NCI-H1694 treated with DMSO at 0.1 percent for 48 hours (cell line): ENCODE measurements around the gene ATP2B1.
A peak's percentile ranks its signal among the peaks of the same experiment; 100 is the strongest.
"Not testable (repeated sequence)": the region's sequence is repeated elsewhere in the genome, so short reads cannot be mapped to it uniquely, and the experiment has no call there.

ENCODE experiments used
- DNase-seq: peaks from one replicate; lab custom pipeline; 2025; lab: John Stamatoyannopoulos, UW

The ATP2B1 gene

GRCh38 chr12:89712706-89713105, 4.1 kb upstream of the ATP2B1 start:
- no peak for DNase-seq

DNA sequence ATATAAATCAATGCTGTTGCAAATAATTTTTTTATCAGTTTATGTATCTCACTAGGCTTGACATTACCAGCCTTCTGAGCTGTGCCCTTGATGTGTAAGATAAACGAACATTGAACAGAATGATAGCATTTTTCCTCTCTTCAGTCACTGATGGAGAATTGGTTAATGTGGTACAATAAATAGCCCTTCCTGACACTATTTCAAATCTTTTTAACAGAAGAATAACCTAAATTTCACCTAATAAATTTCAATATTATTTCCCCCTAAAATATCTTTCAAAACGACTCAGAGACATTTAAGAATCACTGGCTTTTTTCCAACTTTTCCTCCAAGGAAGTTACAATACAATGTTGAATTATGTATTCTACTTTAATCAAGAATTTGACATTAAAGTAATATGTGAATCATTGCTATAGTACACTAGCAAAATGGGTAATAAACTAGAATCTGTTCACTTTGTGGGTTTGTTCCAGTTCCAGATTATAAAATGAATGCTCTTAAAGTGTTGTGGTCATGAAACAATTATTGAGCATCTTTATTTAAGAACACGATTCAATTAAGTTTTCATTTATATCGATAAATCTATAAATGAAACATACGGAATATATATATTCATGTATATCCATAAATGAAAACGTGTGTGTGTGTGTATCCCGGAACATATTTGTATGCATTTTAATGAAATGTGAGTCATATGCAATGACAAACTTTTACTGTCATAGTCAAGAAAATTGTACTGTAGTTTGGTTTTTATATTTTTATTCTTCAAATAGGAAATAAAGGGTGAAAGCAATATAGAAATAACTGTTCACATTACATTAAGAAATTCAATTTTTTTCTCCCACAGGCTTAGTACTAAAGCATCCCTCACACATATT, 2.5 kb upstream of the ATP2B1 start:
- DNase-seq = no peak

- DNase-seq = no peak
Measured at GRCh38 chr12:89709995-89710872, 1.6 kb upstream of the ATP2B1 start.

DNA sequence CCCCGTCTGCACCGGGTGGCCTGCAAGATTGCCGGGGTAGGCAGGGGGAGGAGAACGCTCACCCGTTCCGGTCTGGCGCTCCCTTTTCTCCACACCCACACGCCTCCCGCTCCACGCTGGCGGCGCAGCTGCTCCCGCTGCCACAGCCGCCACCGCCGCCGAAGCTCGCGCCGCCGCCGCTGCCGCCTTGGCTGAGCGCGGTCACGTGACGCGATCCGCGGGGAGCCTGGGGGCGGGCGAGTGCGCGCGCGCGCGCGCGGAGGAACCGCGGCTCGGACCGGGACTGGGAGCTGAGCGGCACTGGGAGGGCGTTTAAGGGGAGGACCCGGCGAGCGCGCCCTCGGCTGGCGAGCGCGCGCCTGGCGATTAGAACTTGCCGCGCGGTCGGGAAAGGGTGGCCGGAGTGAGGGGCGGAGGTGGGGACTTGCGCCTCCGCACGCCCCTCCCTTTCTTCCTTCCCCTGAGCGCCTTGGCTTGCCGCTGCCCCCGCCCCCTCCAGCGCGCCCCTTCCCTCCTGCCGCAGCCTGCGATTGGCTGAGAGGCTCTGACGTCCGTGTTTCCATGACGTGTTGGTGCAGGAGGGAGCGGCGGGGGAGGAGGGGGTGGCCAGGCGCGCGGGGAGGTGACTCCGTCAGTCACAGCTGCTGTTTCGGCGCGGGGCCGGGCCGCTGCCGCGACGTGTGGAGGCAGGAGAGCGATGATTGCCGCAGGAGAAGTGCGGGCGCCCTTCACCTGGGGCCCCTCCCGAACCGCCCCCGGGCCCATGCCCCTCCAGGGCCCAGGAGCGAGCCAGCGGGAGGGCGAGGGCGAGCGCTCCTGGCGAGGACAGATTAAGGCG, 738 bp upstream of the ATP2B1 start:
- DNase-seq = peak; percentile 95

- DNase-seq = no peak
Measured at GRCh38 chr12:89707703-89708564, 704 bp downstream of the ATP2B1 start.

- no peak for DNase-seq
Measured at GRCh38 chr12:89706986-89707702, 1.5 kb downstream of the ATP2B1 start.

DNA sequence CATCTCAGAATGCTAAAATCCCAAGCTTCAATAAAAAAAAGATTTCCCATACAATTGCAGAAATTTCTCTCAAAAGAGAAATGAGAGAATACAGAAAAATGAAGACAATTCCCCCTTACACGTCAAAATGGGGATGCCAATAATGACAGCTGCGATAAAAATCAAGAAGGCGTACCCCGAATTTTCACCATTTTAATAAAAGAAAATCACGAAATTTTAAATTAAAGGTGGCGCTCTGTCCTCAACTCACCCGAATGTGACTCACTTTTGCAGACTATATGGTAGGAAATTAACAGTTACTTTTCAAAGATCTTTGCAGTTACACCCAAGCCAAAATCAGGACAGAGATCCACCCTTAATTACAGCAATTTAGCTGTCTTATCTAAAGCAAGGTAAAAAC, 2.1 kb downstream of the ATP2B1 start:
- DNase-seq = no peak

- DNase-seq = no peak
Measured at GRCh38 chr12:89704457-89704856, 4.2 kb downstream of the ATP2B1 start.

DNA sequence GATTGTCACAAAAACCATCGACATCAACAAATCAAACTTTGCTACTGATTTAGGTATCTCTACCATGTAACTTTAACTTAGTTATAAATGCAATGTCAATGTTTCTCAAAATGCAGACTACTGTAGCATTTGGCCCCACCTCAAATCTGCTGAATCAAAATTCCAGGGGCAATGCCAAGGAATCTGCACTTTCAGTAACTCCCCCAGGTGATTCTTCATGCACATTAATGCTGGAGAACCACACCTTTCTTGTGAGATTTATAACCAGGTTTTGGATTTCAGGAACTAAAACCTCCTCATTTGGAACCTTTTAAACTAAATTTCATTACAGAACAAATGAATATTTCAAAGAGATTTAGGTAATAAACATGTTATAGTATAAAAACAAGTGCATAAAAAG, 4.9 kb downstream of the ATP2B1 start:
- no peak for DNase-seq

- DNase-seq = no peak
Measured at GRCh38 chr12:89702503-89702902, 6.1 kb downstream of the ATP2B1 start.

DNA sequence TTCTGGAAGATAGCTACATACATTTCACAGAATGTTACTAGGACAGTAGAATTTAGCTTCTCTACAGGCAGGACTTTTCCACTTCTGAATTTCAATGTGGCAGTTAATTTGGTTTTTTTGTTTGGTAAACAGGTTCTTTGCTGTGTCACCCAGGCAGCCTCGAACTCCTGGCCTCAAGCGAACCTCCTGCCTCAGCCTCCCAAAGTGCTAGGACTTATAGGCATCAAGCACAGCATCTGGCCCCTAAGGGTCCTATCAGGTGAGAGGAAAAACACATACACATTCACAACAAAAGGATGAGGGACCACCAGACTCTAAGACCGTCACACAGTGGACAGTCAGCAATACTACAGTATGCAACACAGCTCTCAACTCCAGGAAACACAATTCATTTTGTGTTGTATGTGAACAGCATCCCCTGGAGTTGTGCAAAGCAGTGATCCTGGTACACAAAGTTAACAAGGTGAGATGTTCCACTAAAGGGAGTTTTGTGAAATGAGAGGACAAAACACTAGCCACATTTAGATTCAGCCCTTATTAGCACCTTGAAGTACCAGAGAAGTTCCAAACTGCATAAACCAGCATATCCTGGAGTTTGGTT, 6.9 kb downstream of the ATP2B1 start:
- no peak for DNase-seq

- DNase-seq = no peak
Measured at GRCh38 chr12:89700191-89700810, 8.3 kb downstream of the ATP2B1 start.

- DNase-seq = no peak
Measured at GRCh38 chr12:89698607-89699006, 10.0 kb downstream of the ATP2B1 start.

DNA sequence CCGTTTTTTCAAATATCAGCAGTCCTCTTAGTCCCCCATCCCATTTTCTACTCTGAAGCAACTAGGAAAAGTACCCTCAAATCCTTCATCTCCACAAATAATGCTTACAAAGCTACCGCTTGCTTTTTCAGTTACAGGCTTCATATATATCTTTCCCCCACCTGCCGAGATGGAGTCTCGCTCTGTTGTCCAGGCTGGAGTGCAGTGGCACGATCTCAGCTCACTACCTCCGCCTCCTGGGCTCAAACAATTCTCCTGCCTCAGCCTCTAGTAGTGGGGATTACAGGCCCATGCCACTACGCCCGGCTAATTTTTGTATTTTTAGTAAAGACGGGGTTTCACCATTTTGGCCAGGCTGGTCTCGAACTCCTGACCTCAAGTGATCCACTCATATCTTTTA, 10.9 kb downstream of the ATP2B1 start:
- not testable (repeated sequence) for DNase-seq

DNA sequence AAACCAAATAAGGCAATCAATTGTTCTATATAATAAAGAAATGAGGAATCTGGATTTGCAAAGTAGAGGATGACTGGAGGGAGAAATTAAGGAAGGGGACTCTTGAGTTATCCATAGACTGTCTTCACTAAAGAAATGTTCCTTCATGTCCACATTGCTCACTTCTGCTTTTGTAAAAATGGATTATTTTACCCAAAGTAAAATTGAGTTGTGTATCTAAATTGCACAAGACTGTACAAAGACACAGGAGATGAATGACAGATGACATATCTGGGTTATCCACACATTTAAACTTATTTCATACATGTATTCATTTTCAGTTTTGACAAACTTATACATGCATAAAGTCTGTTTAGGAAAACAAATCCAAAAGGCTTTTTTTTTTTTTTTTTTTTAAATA, 11.3 kb downstream of the ATP2B1 start:
- no peak for DNase-seq

- no peak for DNase-seq
Measured at GRCh38 chr12:89695830-89696229, 12.8 kb downstream of the ATP2B1 start.

- no peak for DNase-seq
Measured at GRCh38 chr12:89695100-89695499, 13.5 kb downstream of the ATP2B1 start.

DNA sequence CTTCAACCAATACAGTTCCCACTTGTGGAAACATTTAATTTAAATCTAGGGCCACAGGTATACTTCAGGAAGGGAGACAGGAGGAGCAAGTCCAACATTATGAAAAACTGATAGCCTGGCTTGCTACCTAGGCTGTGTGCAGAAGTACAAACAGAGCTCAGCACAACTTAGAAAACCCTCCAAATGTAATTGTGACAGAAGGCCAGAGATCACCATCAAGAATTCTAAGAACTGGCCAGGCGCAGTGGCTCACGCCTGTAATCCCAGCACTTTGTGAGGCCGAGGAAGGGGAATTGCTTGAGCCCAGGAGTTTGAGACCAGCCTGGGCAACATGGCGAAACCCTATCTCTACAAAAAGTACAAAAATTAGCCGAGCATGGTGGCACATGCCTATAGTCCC, 14.1 kb downstream of the ATP2B1 start:
- DNase-seq = no peak

DNA sequence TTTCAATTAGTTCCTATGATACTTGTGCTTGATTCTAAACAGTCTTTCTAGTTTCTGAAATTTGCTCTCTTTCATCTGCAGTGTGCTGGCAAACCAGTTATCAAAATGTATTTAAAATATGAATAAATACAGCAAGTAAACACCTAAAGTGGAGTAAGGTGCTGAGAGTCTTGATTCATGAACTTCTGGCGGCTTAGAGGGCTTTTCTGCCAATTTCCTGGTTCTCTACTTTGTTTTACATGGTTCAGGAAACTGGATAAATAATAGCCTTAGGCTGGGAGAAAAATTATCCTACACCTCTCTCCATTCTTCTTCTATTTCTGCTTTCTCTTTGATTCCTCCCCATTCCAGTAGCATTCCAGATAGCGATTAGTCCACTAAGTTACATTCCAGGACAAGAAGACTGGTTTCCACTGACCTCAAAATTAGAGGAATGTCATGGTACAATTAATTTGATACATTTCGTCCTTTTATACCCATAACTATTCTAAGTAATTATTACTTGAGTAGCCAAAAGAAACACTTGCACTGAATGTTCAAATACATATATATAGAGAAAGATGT, 14.9 kb downstream of the ATP2B1 start:
- DNase-seq = no peak
